Rectal smooth muscle tissue (tissue), 1 donor: Measurements from ENCODE around the gene INTS7.

Experiments
- H3K27ac ChIP-seq: one replicate; pipeline ENCODE4 v1.7.0; 2013; ENCODE audit warnings: low read depth, low read length, inconsistent platforms
- H3K27me3 ChIP-seq: one replicate; pipeline ENCODE4 v1.7.0; 2013; ENCODE audit warnings: low read length; ENCODE audit not compliant: control insufficient read depth, insufficient read depth
- H3K36me3 ChIP-seq: one replicate; pipeline ENCODE4 v1.7.0; 2013; ENCODE audit warnings: low read length; ENCODE audit not compliant: control insufficient read depth, insufficient read depth
- H3K4me1 ChIP-seq: one replicate; pipeline ENCODE4 v1.7.0; 2013; ENCODE audit warnings: low read length; ENCODE audit not compliant: control insufficient read depth, insufficient read depth
- H3K4me3 ChIP-seq: one replicate; pipeline ENCODE4 v1.7.0; 2013; ENCODE audit warnings: low read length
- H3K9ac ChIP-seq: one replicate; pipeline ENCODE4 v1.7.0; 2013; ENCODE audit warnings: low read length

INTS7 gene

DNA sequence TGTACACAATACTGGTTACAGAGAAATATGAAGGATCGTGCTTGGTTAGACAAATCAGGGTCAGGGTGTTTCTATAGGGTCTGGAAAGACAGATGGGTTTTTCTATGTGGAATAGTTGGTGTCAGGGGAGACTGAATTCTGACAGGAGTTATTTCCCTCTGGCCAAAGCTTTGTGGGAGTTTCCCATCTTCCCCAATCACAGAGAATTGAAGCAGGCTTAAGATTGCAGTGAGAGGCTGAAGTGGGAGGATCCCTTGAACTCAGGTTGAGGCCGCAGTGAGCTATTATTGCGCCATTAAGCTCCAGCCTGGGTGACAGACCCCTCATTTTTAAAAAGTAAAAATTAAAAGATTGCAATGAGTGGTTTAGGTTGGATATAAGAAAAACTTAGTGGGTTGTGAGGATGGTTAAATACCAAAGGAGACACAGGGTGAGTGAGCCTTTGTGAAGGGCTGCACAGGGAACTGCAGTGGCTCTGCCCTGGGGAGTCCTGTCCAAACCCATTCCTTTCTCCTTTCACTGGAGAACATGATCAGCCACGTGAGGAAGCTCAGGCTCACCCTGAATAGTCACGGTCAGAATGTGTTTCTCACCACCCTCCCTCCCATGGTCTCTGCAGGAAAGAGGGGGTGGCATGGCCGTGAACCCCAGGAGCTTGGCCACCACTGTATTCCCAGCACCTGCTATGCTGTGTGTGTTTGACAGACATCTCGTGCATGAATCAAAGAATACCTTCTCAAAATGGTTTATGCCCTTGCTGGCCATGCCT, 101.2 kb downstream of the INTS7 start:
- no peaks in the 10 kb centered on the region for H3K4me1 ChIP-seq
- no peak overlapping the region for H3K9ac ChIP-seq
- H3K27me3 ChIP-seq: no peaks in the 10 kb centered on the region
- no peaks in the 10 kb centered on the region for H3K36me3 ChIP-seq
- no peak overlapping the region for H3K27ac ChIP-seq
- no peak overlapping the region for H3K4me3 ChIP-seq

DNA sequence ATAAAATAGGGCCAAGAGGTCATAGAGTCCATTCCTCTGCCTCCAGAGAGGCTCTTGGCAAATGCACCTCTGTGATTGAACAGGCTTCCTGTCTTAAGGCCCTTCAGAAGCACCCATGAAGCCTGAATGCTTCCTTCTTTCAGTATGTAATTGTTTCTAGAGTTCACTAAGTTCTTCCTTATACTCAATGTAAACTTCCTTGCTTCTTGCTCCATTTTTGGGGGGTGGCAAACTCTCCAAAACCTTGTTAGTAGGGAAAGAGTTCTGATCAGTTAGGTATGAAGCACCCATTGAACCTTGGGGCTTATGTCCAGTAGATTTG, 102.5 kb downstream of the INTS7 start:
- no peaks in the 10 kb centered on the region for H3K4me1 ChIP-seq
- no peak overlapping the region for H3K9ac ChIP-seq
- no peak overlapping the region for H3K4me3 ChIP-seq
- H3K27ac ChIP-seq: no peak overlapping the region
- H3K36me3 ChIP-seq: no peaks in the 10 kb centered on the region
- H3K27me3 ChIP-seq: no peaks in the 10 kb centered on the region

DNA sequence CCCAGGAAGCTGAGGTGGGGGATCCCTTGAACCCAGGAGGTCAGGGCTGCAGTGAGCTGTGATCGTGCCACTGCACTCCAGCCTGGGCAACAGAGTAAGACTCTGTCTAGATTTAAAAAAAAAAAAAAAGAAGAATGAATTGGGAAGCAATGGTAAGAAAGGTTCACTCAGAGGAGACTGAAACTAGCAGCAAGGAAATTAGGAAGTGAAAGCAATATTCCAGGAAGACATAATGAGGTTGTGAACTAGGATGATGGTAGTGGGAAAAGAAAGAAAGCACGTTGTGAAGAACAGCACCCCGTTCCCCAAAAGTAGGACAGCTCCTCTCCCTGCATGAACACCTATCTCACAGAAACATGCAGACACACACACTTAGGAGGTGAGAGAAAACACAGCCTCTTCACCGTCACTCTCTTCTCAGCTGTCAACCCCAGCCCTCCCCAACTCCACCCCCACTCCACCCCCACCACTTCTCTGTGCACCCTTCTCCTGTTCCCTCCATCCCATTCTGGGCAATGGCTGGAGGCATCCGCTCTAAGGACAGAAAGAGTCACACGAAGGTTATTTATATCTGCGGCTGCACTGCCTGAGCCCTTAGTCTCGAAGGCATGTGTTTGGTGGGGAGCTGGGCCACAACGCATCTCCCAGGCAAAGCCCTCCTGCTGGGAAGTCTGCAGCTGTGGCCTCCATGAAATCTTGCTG, 103.0 kb downstream of the INTS7 start:
- no peak overlapping the region for H3K9ac ChIP-seq
- H3K27ac ChIP-seq: no peak overlapping the region
- no peak overlapping the region for H3K4me3 ChIP-seq
- no peaks in the 10 kb centered on the region for H3K4me1 ChIP-seq
- no peaks in the 10 kb centered on the region for H3K27me3 ChIP-seq
- H3K36me3 ChIP-seq: no peaks in the 10 kb centered on the region

DNA sequence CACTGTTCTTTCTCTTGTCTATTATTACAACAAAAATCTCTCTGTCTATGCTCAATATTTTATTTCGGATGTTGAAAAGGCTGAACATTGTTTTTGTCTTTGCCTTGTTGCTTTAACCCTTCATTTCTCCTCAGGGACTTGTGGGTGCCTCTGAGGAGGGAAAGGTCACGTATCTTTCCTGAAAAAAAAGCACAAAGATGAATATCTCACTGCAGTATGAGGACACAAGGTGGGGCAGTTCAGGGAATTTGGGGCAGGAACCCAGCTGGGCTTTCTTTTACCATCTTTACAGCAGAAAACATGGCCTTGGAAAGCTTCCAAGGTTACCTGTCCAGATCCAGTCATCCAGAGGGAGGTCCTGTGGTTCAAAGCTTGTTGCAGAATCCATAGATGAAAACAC, 105.7 kb downstream of the INTS7 start:
- H3K27ac ChIP-seq: no peak overlapping the region
- no peaks in the 10 kb centered on the region for H3K4me1 ChIP-seq
- H3K9ac ChIP-seq: no peak overlapping the region
- H3K27me3 ChIP-seq: no peaks in the 10 kb centered on the region
- no peaks in the 10 kb centered on the region for H3K36me3 ChIP-seq
- H3K4me3 ChIP-seq: no peak overlapping the region

DNA sequence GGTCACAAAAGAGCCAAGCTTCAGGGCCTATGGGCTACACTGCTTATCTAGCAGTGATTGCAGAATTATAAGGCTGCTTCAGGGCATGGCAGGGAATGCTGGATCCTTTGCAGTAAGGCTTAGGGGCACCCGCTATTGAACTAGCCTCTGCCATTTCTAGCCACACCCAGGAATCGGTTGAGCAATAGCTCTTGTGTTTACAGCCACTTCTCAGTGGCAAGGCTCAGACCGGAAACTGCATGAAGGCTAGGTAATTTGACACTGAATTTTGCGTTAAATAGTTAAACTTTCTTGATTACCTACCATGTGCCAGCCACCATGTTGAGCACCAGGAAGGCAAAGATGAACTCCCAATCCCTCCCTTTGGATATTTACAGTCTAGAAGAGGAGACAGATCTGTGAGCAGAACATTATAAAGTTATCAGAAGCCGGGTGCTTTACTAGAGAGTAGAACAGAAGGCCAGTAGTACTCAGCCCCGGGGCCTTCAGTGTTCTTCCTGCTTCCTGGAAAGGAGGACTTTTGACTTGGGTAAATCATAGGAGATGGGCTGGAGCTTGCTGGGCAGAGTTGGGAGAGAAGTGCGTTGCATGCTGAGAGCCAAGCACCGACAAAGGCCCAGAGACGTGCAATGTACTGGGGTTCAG, 106.2 kb downstream of the INTS7 start:
- no peak overlapping the region for H3K27ac ChIP-seq
- H3K36me3 ChIP-seq: no peaks in the 10 kb centered on the region
- no peaks in the 10 kb centered on the region for H3K4me1 ChIP-seq
- H3K27me3 ChIP-seq: no peaks in the 10 kb centered on the region
- no peak overlapping the region for H3K4me3 ChIP-seq
- no peak overlapping the region for H3K9ac ChIP-seq

DNA sequence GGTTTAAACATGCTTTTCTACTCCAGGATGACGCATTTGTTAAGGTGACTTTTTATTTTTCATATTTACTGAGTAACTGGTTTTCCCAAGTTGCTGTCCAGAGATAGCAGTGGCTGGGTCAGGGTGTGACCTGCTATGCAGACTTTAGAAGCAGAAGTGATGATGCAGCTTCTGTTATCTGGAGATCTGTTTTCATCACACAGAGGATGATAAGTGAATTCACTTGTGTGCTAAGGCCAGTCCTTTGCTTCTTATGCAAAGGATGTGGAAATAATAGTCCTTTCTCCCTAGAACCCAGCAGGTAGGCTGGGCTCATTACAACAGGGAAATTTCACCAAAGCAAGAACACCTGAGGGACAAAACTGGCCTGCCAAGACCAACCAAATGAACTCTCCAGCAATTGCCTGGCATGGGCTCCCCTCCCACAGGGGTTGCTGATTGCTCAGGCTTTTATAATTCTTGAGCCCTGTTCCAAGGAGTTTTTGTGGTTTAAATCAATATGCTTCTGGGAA, 107.0 kb downstream of the INTS7 start:
- Histone ChIP-seq H3K4me1 (no peaks in the 10 kb centered on the region), H3K27me3 (no peaks in the 10 kb centered on the region), H3K27ac (no peak overlapping the region), H3K4me3 (no peak overlapping the region), H3K9ac (no peak overlapping the region), H3K36me3 (no peaks in the 10 kb centered on the region)

DNA sequence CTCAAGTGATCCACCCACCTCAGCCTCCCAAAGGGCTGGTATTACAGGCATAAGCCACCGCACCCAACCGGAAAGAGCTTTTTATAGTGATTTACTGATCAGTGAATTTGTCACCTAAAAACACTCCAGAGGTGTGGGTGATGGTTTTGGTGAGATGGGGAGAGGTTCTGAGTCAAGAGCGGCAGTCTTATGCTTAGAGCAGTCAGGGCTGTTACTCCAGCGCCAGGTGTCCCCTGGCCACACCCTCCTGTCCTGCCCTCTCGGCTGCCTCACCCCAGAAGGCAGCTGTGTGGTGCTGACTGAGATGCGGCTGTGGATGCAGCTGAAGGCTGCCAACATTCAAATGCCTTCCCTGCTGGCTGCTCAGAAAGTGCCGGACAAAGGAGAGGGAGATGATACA, 110.3 kb downstream of the INTS7 start:
- no peaks in the 10 kb centered on the region for H3K36me3 ChIP-seq
- H3K4me3 ChIP-seq: no peak overlapping the region
- H3K27me3 ChIP-seq: no peaks in the 10 kb centered on the region
- H3K4me1 ChIP-seq: no peaks in the 10 kb centered on the region
- H3K27ac ChIP-seq: no peak overlapping the region
- H3K9ac ChIP-seq: no peak overlapping the region

DNA sequence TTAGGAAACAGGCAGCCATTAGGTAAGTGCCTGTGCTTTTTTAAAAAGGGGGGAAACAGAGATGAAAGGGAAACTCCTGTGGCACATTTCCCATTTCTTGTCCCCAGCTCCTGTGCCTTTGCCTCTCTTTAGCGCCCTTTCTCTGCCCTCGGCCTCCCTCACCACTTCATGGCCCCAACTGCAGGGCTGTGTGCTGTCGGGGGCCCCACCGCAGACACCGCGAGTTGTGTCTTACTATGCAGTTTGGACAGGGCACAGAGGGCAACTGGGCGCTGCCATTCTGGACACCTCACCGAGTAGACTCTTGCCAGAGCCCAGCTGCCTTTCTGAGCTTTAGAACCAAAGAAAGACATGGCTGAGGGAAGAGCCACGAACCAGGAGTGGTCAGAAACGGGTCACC, 111.1 kb downstream of the INTS7 start:
- no peak overlapping the region for H3K27ac ChIP-seq
- no peak overlapping the region for H3K9ac ChIP-seq
- no peak overlapping the region for H3K4me3 ChIP-seq
- no peaks in the 10 kb centered on the region for H3K36me3 ChIP-seq
- H3K4me1 ChIP-seq: no peaks in the 10 kb centered on the region
- H3K27me3 ChIP-seq: no peaks in the 10 kb centered on the region

DNA sequence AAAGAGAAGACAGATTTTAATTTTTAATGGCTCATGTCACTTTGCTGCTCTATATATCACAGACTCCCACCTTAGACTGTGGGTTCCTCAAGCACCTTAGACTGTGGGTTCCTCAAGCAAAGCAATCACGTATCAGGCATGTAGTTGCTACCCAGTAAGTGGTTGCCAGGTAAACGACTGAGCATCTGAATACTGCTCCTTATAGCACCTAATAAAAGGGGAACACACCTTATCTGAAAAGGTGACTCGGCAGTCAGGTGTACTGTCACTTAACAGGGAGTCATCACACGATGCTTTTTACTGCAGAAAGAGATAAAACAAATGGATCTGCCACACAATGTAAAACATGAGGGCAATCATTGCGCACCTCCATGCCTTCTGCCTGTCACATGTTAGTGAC, 112.3 kb downstream of the INTS7 start:
- Histone ChIP-seq H3K36me3 (no peaks in the 10 kb centered on the region), H3K27me3 (no peaks in the 10 kb centered on the region), H3K27ac (no peak overlapping the region), H3K9ac (no peak overlapping the region), H3K4me3 (no peak overlapping the region), H3K4me1 (no peaks in the 10 kb centered on the region)

DNA sequence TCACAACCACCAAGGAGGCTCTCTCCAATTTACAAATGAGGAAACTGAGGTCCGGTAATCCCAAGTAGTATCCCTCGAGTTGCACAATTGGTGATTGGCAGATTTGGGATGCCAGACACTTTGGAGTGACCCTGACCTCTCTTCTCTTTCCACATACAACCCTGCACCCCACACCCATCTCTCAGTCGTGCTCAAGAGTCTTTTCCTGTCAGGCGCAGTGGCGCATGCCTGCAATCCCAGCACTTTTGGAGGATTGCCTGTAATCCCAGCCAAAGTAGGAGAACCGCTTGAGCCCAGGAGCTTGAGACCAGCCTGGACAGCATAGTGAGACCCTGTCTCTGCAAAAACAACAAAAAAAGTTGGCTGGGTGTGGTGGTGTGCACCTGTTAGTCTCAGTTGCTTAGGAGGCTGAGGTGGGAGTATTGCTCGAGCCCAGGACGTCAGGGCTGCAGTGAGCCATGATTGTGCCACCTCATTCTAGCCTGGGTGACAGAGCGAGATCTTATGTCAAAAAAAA, 113.7 kb downstream of the INTS7 start:
- H3K36me3 ChIP-seq: no peaks in the 10 kb centered on the region
- no peaks in the 10 kb centered on the region for H3K4me1 ChIP-seq
- H3K9ac ChIP-seq: no peak overlapping the region
- H3K27ac ChIP-seq: no peak overlapping the region
- no peaks in the 10 kb centered on the region for H3K27me3 ChIP-seq
- no peak overlapping the region for H3K4me3 ChIP-seq

DNA sequence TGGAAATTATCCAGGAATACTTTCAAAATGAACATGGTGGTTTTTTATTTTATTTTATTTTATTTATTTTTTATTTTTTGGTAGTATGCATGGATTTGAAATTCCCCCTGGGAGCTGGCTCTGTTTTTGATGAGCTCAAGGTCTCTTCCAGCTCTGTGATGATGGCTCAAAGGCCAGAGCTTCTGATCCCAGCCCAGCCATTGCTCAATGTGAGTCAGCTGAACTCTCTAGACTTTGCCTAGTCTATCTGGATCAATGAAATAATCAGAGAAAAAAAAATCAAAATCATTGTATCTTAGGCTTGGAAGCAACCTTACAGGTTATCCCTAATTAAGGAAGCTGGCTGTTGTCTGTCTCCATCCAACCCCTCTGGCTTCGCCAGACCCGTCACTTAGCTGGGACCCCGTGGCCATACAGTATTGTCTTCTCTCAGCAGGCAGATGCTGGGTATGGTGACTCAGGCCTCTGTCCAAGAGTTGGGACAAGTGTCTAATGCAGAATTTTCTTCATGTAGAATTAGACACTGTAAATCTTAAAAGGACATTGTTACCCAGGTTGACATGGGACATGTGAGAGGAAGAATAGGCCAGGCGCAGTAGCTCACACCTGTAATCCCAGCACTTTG, 114.6 kb downstream of the INTS7 start:
- no peak overlapping the region for H3K4me3 ChIP-seq
- H3K36me3 ChIP-seq: no peaks in the 10 kb centered on the region
- H3K9ac ChIP-seq: no peak overlapping the region
- H3K27me3 ChIP-seq: no peaks in the 10 kb centered on the region
- H3K27ac ChIP-seq: no peak overlapping the region
- no peaks in the 10 kb centered on the region for H3K4me1 ChIP-seq

DNA sequence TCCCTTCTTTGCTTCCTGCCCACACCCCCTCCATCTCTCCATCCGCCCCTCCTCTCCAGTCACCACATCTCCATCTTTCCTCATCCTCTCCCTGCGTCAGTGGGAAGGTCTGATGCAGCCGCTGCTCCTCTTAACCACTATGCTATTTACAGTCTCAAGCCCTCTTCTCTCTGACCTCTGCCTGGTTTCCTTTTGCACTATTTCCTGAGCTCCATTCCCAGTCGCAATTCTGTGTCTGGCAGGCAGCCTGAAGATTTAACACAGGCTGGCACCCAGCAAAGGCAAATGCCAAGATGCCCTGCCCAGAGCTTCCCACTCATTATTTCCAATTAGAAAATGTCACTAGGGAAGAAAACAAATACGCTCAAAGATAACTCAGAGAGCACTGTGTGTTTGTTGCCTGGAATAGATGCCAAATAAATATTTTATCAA, 115.2 kb downstream of the INTS7 start:
- Histone ChIP-seq H3K4me1 (no peaks in the 10 kb centered on the region), H3K4me3 (no peak overlapping the region), H3K27me3 (no peaks in the 10 kb centered on the region), H3K9ac (no peak overlapping the region), H3K36me3 (no peaks in the 10 kb centered on the region), H3K27ac (no peak overlapping the region)
